Lower leg skin (tissue), 4 donors: ENCODE measurements around the gene PLCG2. TPM values are rescaled to one million over a fixed set of nuclear protein-coding genes. Genes with fewer than 3 reads are reported as not detected.

ENCODE experiments used
- DNase-seq, 2 donors: peaks; one replicate each; pipeline ENCODE4 v3.0.0-alpha.2; 2019; ENCODE audit warnings: low spot score in 2 of 2
- H3K4me3 ChIP-seq: fragments of 200-600 bp; sonication (generic); 2 replicates; pipeline ENCODE4 v1.5.1; 2017; ENCODE audit warnings: mild to moderate bottlenecking, low read depth; ENCODE audit not compliant: poor library complexity, severe bottlenecking
- CTCF ChIP-seq, 3 donors: fragments of 450-650 bp; IDR thresholded peaks; one replicate each; pipeline ENCODE4 v1.5.1; 2016; ENCODE audit warnings: antibody characterized with exemption in 3 of 3, mild to moderate bottlenecking in 3 of 3, moderate library complexity in 2 of 3
- POLR2A ChIP-seq, 2 donors: fragments of 450-650 bp; IDR thresholded peaks; one replicate each; pipeline ENCODE4 v1.6.1; 2016 to 2017; ENCODE audit warnings: antibody characterized with exemption in 2 of 2, mild to moderate bottlenecking in 1 of 2, moderate library complexity in 1 of 2
- WGBS, 2 donors: methylation state at CpG; one replicate each; pipeline ENCODE4 v1.1.5; 2018; 5-methylcytosine and 5-hydroxymethylcytosine counted together
- intact Hi-C: fragments of 100-400 bp; cut with DNase I; formaldehyde crosslinking; loops from one replicate; pipeline ENCODE4 v1.15.0; 2023; ENCODE audit warnings: low total_unique reads
- total RNA-seq, 4 donors: library from RNA; depleted of rRNA; stranded (reverse); fragments of >200 nt; gene quantifications; one replicate each; pipeline ENCODE4 v1.1.0, GENCODE V29; 2016

Gene PLCG2
- total RNA-seq, 4 donors from 2014 or later = 7.0 to 14.1 (median 10.2) TPM

GRCh38 chr16:81910366-81910885, 131.3 kb downstream of the PLCG2 start:
- intact Hi-C loops = no loop called here
- TF ChIP-seq CTCF (IDR thresholded peaks at IDR 0.05) = no peak
- no peak for TF ChIP-seq POLR2A (IDR thresholded peaks at IDR 0.05)
- DNase-seq = no peak
- no peak overlapping the region for H3K4me3 ChIP-seq
- 95 to 96% methylated on average over 28 of the region's 28 CpGs for WGBS, 2 donors

GRCh38 chr16:81912395-81912794, 133.3 kb downstream of the PLCG2 start:
- H3K4me3 ChIP-seq = no peak overlapping the region
- DNase-seq = no peak
- intact Hi-C loops = no loop called here
- TF ChIP-seq CTCF (IDR thresholded peaks at IDR 0.05) = no peak
- no peak for TF ChIP-seq POLR2A (IDR thresholded peaks at IDR 0.05)
- 86 to 90% methylated on average over 11 to 14 of the region's 14 CpGs for WGBS, 2 donors

- TF ChIP-seq POLR2A (IDR thresholded peaks at IDR 0.05) (no peak), CTCF (IDR thresholded peaks at IDR 0.05) (no peak)
- no peak for DNase-seq
- H3K4me3 ChIP-seq = no peak overlapping the region
- WGBS, 2 donors = 71 to 76% methylated on average over 5 of the region's 5 CpGs
- intact Hi-C loops = no loop called here
These were observed 134.1 kb downstream of the PLCG2 start for GRCh38 chr16:81913222-81913621.

- intact Hi-C loops = no loop called here
- no peak for TF ChIP-seq POLR2A (IDR thresholded peaks at IDR 0.05)
- TF ChIP-seq CTCF (IDR thresholded peaks at IDR 0.05) = no peak
- no peak overlapping the region for H3K4me3 ChIP-seq
- DNase-seq = no peak
- WGBS, 2 donors = 95 to 96% methylated on average over 2 of the region's 2 CpGs
These were observed 138.3 kb downstream of the PLCG2 start for GRCh38 chr16:81917375-81917774.

- intact Hi-C loops = no loop called here
- 82 to 85% methylated on average over 2 of the region's 2 CpGs for WGBS, 2 donors
- TF ChIP-seq POLR2A (IDR thresholded peaks at IDR 0.05) = no peak
- TF ChIP-seq CTCF (IDR thresholded peaks at IDR 0.05) = no peak
- DNase-seq = no peak
- H3K4me3 ChIP-seq = no peak overlapping the region
These were observed 139.8 kb downstream of the PLCG2 start for GRCh38 chr16:81918927-81919326.

GRCh38 chr16:81920498-81920897, 141.4 kb downstream of the PLCG2 start:
- WGBS, 2 donors = 86 to 95% methylated on average over 4 of the region's 4 CpGs
- TF ChIP-seq POLR2A (IDR thresholded peaks at IDR 0.05) = no peak
- TF ChIP-seq CTCF (IDR thresholded peaks at IDR 0.05) = no peak
- DNase-seq = no peak
- H3K4me3 ChIP-seq = no peak overlapping the region
- intact Hi-C loops = no loop called here
